Mesenchymal stem cell (in vitro differentiated cells and primary cell): ENCODE measurements around the gene IDS.
"Not testable (repeated sequence)": the region's sequence is repeated elsewhere in the genome, so short reads cannot be mapped to it uniquely, and the experiment has no call there.

Experiments
- DNase-seq: peaks from one replicate; pipeline ENCODE4 v3.0.0-alpha.2; 2013
- H2AFZ ChIP-seq: one replicate; pipeline ENCODE4 v1.6.1; 2013; ENCODE audit warnings: low read depth, mild to moderate bottlenecking, control low read depth, inconsistent platforms, low read length, moderate library complexity
- H2AK5ac ChIP-seq: 2 replicates; pipeline ENCODE4 v1.6.1; 2013; ENCODE audit warnings: low read length, moderate library complexity, mild to moderate bottlenecking, inconsistent platforms; ENCODE audit not compliant: severe bottlenecking
- H2BK120ac ChIP-seq: one replicate; pipeline ENCODE4 v1.6.1; 2013; ENCODE audit warnings: low read depth, mild to moderate bottlenecking, inconsistent platforms, low read length, moderate library complexity
- H2BK12ac ChIP-seq, 2 experiments: one replicate each; pipeline ENCODE4 v1.6.1; 2013; ENCODE audit warnings: inconsistent platforms in 2 of 2, low read length in 2 of 2, mild to moderate bottlenecking in 2 of 2, moderate library complexity in 2 of 2, control low read depth in 1 of 2
- H2BK15ac ChIP-seq: one replicate; pipeline ENCODE4 v1.6.1; 2013; ENCODE audit warnings: mild to moderate bottlenecking, low read depth, inconsistent platforms; ENCODE audit not compliant: poor library complexity, severe bottlenecking
- H2BK5ac ChIP-seq: 2 replicates; pipeline ENCODE4 v1.6.1; 2013; ENCODE audit warnings: low read depth, mild to moderate bottlenecking, low read length, control low read depth, inconsistent platforms; ENCODE audit not compliant: poor library complexity, severe bottlenecking
- H3K14ac ChIP-seq, 2 experiments: one replicate each; pipeline ENCODE4 v1.6.1; 2013; ENCODE audit warnings: inconsistent platforms in 2 of 2, low read length in 2 of 2, control low read depth in 1 of 2, mild to moderate bottlenecking in 1 of 2, moderate library complexity in 1 of 2
- H3K18ac ChIP-seq, 2 experiments: one replicate each; pipeline ENCODE4 v1.6.1; 2013; ENCODE audit warnings: inconsistent platforms in 2 of 2, low read length in 2 of 2, control low read depth in 1 of 2, low read depth in 1 of 2, mild to moderate bottlenecking in 1 of 2
- H3K23ac ChIP-seq, 2 experiments: one replicate each; pipeline ENCODE4 v1.6.1; 2013; ENCODE audit warnings: inconsistent platforms in 2 of 2, low read length in 2 of 2, mild to moderate bottlenecking in 2 of 2, moderate library complexity in 2 of 2, control low read depth in 1 of 2
- H3K27ac ChIP-seq: 2 replicates; pipeline ENCODE4 v1.5.1; 2013; ENCODE audit warnings: mild to moderate bottlenecking, moderate library complexity, low read length, control low read depth, inconsistent platforms; ENCODE audit not compliant: poor library complexity, severe bottlenecking
- H3K27me3 ChIP-seq, 2 experiments: 2 replicates each; pipeline versions ENCODE4 v1.6.1 to v1.7.0; 2013; ENCODE audit warnings: low read length in 2 of 2, mild to moderate bottlenecking in 2 of 2, moderate library complexity in 2 of 2, control low read depth in 1 of 2, inconsistent platforms in 1 of 2; ENCODE audit not compliant: control insufficient read depth in 1 of 2, insufficient read depth in 1 of 2
- H3K36me3 ChIP-seq, 2 experiments: 2 replicates each; pipeline versions ENCODE4 v1.6.1 to v1.7.0; 2013; ENCODE audit warnings: low read length in 2 of 2, control low read depth in 1 of 2, inconsistent platforms in 1 of 2, low read depth in 1 of 2, mild to moderate bottlenecking in 1 of 2; ENCODE audit not compliant: insufficient read depth in 2 of 2, control insufficient read depth in 1 of 2
- H3K4ac ChIP-seq, 2 experiments: one replicate each; pipeline ENCODE4 v1.6.1; 2013; ENCODE audit warnings: inconsistent platforms in 2 of 2, low read length in 2 of 2, mild to moderate bottlenecking in 2 of 2, moderate library complexity in 2 of 2, control low read depth in 1 of 2, low read depth in 1 of 2
- H3K4me1 ChIP-seq: 2 replicates; pipeline ENCODE4 v1.6.1; 2013; ENCODE audit warnings: low read depth, low read length, control low read depth; ENCODE audit not compliant: control insufficient read depth, insufficient read depth
- H3K4me2 ChIP-seq: 2 replicates; pipeline ENCODE4 v1.6.1; 2013; ENCODE audit warnings: low read length, mild to moderate bottlenecking, inconsistent platforms; ENCODE audit not compliant: poor library complexity, severe bottlenecking
- H3K4me3 ChIP-seq, 2 experiments: 2 replicates each; pipeline versions ENCODE4 v1.5.1 to v1.7.0; 2013; ENCODE audit warnings: low read length in 2 of 2, mild to moderate bottlenecking in 2 of 2, control low read depth in 1 of 2, low read depth in 1 of 2; ENCODE audit not compliant: insufficient read depth in 1 of 2
- H3K79me1 ChIP-seq: replicated peaks from 2 replicates; pipeline ENCODE4 v1.6.1; 2013; ENCODE audit warnings: mild to moderate bottlenecking, control low read depth, low read length, inconsistent platforms; ENCODE audit not compliant: poor library complexity, severe bottlenecking
- H3K9ac ChIP-seq: 2 replicates; pipeline ENCODE4 v1.7.0; 2013; ENCODE audit warnings: mild to moderate bottlenecking, low read length, moderate library complexity
- H3K9me3 ChIP-seq: 2 replicates; pipeline ENCODE4 v1.7.0; 2013; ENCODE audit warnings: mild to moderate bottlenecking, low read length; ENCODE audit not compliant: control insufficient read depth
- H4K8ac ChIP-seq: one replicate; pipeline ENCODE4 v1.6.1; 2013; ENCODE audit warnings: inconsistent platforms, mild to moderate bottlenecking, low read length, moderate library complexity
- H4K91ac ChIP-seq: one replicate; pipeline ENCODE4 v1.6.1; 2013; ENCODE audit warnings: mild to moderate bottlenecking, low read length, inconsistent platforms
- WGBS: methylation state at CpG from one replicate; pipeline ENCODE4 v1.1.7; 2013; ENCODE audit warnings: mixed read lengths; 5-methylcytosine and 5-hydroxymethylcytosine counted together

IDS gene

DNA sequence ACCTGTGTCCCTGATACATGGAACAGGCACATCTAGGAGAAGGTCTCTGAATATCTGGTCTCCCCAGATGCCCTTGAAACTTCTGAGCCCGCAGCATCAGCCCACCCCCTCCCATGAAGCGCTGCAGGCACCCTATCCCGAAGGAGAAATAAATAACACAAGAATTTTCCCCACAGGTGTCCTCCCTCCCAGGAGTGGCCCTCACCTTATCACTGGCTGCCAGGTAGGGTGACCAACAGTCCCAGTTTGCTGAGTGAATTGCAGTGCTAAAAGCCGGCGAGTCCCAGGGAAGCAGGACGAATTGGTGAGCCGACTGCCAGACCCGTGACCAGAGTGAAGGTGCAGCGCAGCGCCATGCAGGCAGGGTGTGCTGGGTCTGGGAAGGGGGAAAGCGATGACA lies 28.9 kb upstream of the IDS start:
- 98% methylated on average over 7 of the region's 11 CpGs for WGBS
- not testable (repeated sequence) for H3K4me1 ChIP-seq

DNA sequence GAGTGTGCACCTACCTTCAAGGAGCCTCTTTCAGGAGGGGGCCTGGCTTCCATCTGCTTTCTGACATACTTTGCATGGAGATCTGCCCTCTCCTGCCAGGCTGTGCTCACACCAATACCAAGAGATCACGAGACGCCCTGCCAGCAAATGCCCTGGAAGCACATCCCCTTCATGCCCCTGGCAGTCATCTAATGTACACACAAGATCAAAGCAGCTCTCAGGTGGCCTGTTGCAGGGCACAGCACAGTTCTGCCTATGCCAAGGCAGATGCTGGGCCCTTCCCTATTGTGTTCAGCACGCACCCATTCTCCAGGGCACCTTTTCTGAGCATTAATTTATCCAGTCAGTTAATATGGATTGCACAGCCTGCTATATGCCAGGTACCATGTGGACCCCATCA lies 27.8 kb upstream of the IDS start:
- not testable (repeated sequence) for H2AK5ac ChIP-seq, H2BK12ac ChIP-seq, H3K79me1 ChIP-seq, H4K8ac ChIP-seq, H2BK15ac ChIP-seq, H4K91ac ChIP-seq, H3K27me3 ChIP-seq, H3K4me3 ChIP-seq, H3K9ac ChIP-seq, H3K23ac ChIP-seq, H2AFZ ChIP-seq, H2BK5ac ChIP-seq, H3K9me3 ChIP-seq, H3K14ac ChIP-seq, H3K4me1 ChIP-seq, H2BK120ac ChIP-seq, DNase-seq, H3K4ac ChIP-seq, H3K4me2 ChIP-seq, H3K27ac ChIP-seq, H3K18ac ChIP-seq
- WGBS, result no CpG with 5 or more reads among the region's 3 CpGs
- peaks cover 9 to 20% of the 10 kb centered on the region in 2 experiments for H3K36me3 ChIP-seq

More for the DNA sequence above, 28.9 kb upstream of the IDS start:
- not testable (repeated sequence) for H3K14ac ChIP-seq, H3K9ac ChIP-seq, H3K18ac ChIP-seq, H3K4me3 ChIP-seq, H2BK12ac ChIP-seq, H2BK15ac ChIP-seq, H3K4ac ChIP-seq, H3K23ac ChIP-seq, H2BK120ac ChIP-seq, H3K9me3 ChIP-seq, H4K91ac ChIP-seq, H3K27me3 ChIP-seq, H3K79me1 ChIP-seq, H3K27ac ChIP-seq, H2BK5ac ChIP-seq, H4K8ac ChIP-seq, H3K4me2 ChIP-seq, DNase-seq, H2AK5ac ChIP-seq, H2AFZ ChIP-seq
- H3K36me3 ChIP-seq, result peaks cover 9 to 18% of the 10 kb centered on the region in 2 experiments

DNA sequence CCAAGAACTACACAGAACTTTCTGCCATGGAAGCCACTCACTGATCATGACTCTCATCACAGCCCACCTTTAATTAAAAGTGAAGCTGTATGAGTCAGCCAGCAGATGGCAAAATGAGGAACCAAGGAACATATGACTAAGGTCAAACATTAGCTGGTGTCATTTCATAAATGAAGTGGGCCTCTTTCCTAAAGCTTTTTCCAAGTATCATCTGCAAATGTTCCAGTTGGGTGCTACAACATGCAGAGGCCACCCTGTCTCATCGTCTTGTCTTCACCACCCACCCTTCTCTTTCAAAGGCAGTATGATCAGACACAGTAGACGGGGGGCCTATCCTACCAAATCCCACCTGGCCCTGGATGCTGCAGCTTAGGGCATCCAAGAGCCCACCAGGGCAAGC lies 26.5 kb upstream of the IDS start:
- Histone ChIP-seq H2BK120ac (no peak overlapping the region), H3K36me3 (peaks cover 9 to 20% of the 10 kb centered on the region in 2 experiments), H3K18ac (no peak overlapping the region), H3K4me1 (no peaks in the 10 kb centered on the region), H2BK15ac (no peak overlapping the region), H2AK5ac (no peak overlapping the region), H3K27me3 (peaks cover 0 to 3% of the 10 kb centered on the region in 2 experiments), H3K27ac (no peak overlapping the region), H2AFZ (no peak overlapping the region), H3K4me2 (no peak overlapping the region), H3K9ac (no peak overlapping the region), H3K14ac (no peak overlapping the region), H4K8ac (no peak overlapping the region), H3K4ac (no peak overlapping the region), H3K9me3 (no peaks in the 10 kb centered on the region), H4K91ac (no peak overlapping the region), H3K23ac (no peak overlapping the region), H3K79me1 (peaks cover 1% of the 10 kb centered on the region), H3K4me3 (no peak overlapping the region), H2BK12ac (no peak overlapping the region), H2BK5ac (no peak overlapping the region)
- 96% methylated on average over 2 of the region's 2 CpGs for WGBS
- DNase-seq, result no peak

DNA sequence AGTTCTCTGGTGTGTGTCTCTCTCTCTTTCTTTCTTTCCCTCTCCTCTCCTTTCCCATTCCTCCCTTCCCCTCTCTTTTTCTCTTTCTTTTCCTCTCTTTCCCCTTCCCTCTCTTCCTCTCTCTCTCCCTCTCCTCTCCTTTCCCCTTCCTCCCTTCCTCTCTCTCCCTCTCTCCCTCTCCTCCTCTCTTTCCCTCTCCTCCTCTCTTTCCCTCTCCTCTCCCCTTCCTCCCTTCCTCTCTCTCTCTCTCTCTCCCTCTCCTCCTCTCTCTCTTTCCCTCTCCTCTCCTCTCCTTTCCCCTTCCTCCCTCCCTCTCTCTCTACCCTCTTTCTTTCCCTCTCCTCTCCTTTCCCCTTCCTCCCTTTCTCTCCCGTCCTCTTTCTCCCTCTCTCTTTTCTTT lies 23.3 kb upstream of the IDS start:
- Histone ChIP-seq H3K4me3 (no peak overlapping the region), H2AK5ac (no peak overlapping the region), H2BK12ac (no peak overlapping the region), H3K27me3 (peaks cover 0 to 3% of the 10 kb centered on the region in 2 experiments), H3K9ac (no peak overlapping the region), H3K14ac (no peak overlapping the region), H3K18ac (no peak overlapping the region), H4K8ac (no peak overlapping the region), H2BK120ac (no peak overlapping the region), H3K4ac (no peak overlapping the region), H4K91ac (no peak overlapping the region), H3K36me3 (peaks cover 4 to 8% of the 10 kb centered on the region in 2 experiments), H3K79me1 (peaks cover 1% of the 10 kb centered on the region), H2BK5ac (no peak overlapping the region), H3K9me3 (no peaks in the 10 kb centered on the region), H2BK15ac (no peak overlapping the region), H3K4me1 (peaks cover 1% of the 10 kb centered on the region), H3K23ac (no peak overlapping the region), H2AFZ (no peak overlapping the region), H3K27ac (no peak overlapping the region), H3K4me2 (no peak overlapping the region)
- DNase-seq, result no peak
- no CpG with 5 or more reads among the region's 1 CpG for WGBS
